Measurements from ENCODE around the gene UBAC1.
"Not testable (repeated sequence)": the region's sequence is repeated elsewhere in the genome, so short reads cannot be mapped to it uniquely, and the experiment has no call there.

Gene UBAC1

GRCh38 chr9:135957431-135957830, 3.7 kb downstream of the UBAC1 start:
- no peak for DNase-seq

GRCh38 chr9:135956802-135957174, 4.4 kb downstream of the UBAC1 start:
- no peak for DNase-seq

- DNase-seq = no peak
Measured at GRCh38 chr9:135955934-135956801, 5.0 kb downstream of the UBAC1 start.

- DNase-seq = no peak
Measured at GRCh38 chr9:135952664-135953206, 8.4 kb downstream of the UBAC1 start.

- DNase-seq = no peak
Measured at GRCh38 chr9:135951889-135952663, 9.1 kb downstream of the UBAC1 start.

GRCh38 chr9:135951310-135951709, 9.9 kb downstream of the UBAC1 start:
- not testable (repeated sequence) for DNase-seq

- DNase-seq = not testable (repeated sequence)
Measured at GRCh38 chr9:135950841-135951240, 10.3 kb downstream of the UBAC1 start.

- DNase-seq = no peak
Measured at GRCh38 chr9:135950135-135950682, 11.0 kb downstream of the UBAC1 start.

- no peak for DNase-seq
Measured at GRCh38 chr9:135949501-135950134, 11.6 kb downstream of the UBAC1 start.

- DNase-seq = no peak
Measured at GRCh38 chr9:135948968-135949367, 12.2 kb downstream of the UBAC1 start.

- DNase-seq = no peak
Measured at GRCh38 chr9:135948446-135948845, 12.7 kb downstream of the UBAC1 start.

GRCh38 chr9:135947582-135947981, 13.6 kb downstream of the UBAC1 start:
- no peak for DNase-seq

- not testable (repeated sequence) for DNase-seq
Measured at GRCh38 chr9:135947105-135947504, 14.1 kb downstream of the UBAC1 start.

GRCh38 chr9:135946392-135946994, 14.7 kb downstream of the UBAC1 start:
- DNase-seq = no peak

GRCh38 chr9:135945969-135946368, 15.2 kb downstream of the UBAC1 start:
- DNase-seq = no peak

- DNase-seq = no peak
Measured at GRCh38 chr9:135944444-135945252, 16.5 kb downstream of the UBAC1 start.

GRCh38 chr9:135943604-135944003, 17.6 kb downstream of the UBAC1 start:
- not testable (repeated sequence) for DNase-seq

- DNase-seq = no peak
Measured at GRCh38 chr9:135941288-135941995, 19.7 kb downstream of the UBAC1 start.

GRCh38 chr9:135939351-135940265, 21.6 kb downstream of the UBAC1 start:
- DNase-seq = peak; percentile 13
